H1 (cell line): ENCODE measurements around the gene RAB3A. TPM values are rescaled to one million over a fixed set of nuclear protein-coding genes. Genes with fewer than 3 reads are reported as not detected.

Source experiments
- BACH1 ChIP-seq: IDR thresholded peaks from 2 replicates; pipeline ENCODE4 v1.6.1; 2012; ENCODE audit warnings: low read length, improper control_type of control experiment
- CEBPB ChIP-seq: IDR thresholded peaks from 2 replicates; pipeline ENCODE4 v1.6.1; 2012; ENCODE audit warnings: low read depth, low read length
- CHD7 ChIP-seq: fragments of 300-600 bp; sonication (generic); IDR thresholded peaks from 2 replicates; pipeline ENCODE4 v1.7.1; 2012; ENCODE audit warnings: low read length, moderate library complexity, mild to moderate bottlenecking, inconsistent platforms; ENCODE audit not compliant: insufficient replicate concordance
- JUND ChIP-seq: IDR thresholded peaks from 2 replicates; pipeline ENCODE4 v1.6.1; 2011; ENCODE audit warnings: mild to moderate bottlenecking, improper control_type of control experiment, low read length
- KDM1A ChIP-seq: fragments of 200-600, 300-600 bp; sonication (generic); IDR thresholded peaks from 2 replicates; pipeline ENCODE4 v1.7.1; 2016; ENCODE audit warnings: mild to moderate bottlenecking, low read length, borderline replicate concordance
- polyA plus RNA-seq, 7 experiments: library from polyadenylated mRNA; depleted of rRNA in 3 of 7; stranded (reverse) in 5 of 7; unstranded in 2 of 7; fragments of >200 nt in 5 of 7; fragments of 200-250 nt in 2 of 7; gene quantifications; 1 replicate in 5 of 7; 2 replicates in 1 of 7; 4 replicates in 1 of 7; pipeline versions ENCODE4 v1.2.1 to v1.2.3, GENCODE V29; 2011 to 2013; ENCODE audit warnings: missing spikeins in 2 of 7, mixed read lengths in 2 of 7
- total RNA-seq: library from RNA; stranded (reverse); fragmentation: NEBNext Ultra II Directional; extraction: Animal tissue kit (Norgen Biotek cat#: 25700); gene quantifications from 2 replicates; pipeline ENCODE4 v1.2.1, GENCODE V29; 2021

Gene RAB3A
- total and polyA plus RNA-seq, 2 of the 8 experiments (the other 6 are each of a cell fraction or from before 2014, with no cell fraction given) = 13.6 to 14.2 TPM

- no peak for TF ChIP-seq CEBPB
- TF ChIP-seq JUND = no peak
- TF ChIP-seq BACH1 = no peak
- TF ChIP-seq CHD7 = no peak
- no peak for TF ChIP-seq KDM1A
Observed at GRCh38 chr19:18203863-18204393, at the start of gene RAB3A (continued).
